Left ventricle myocardium inferior (tissue), 1 donor: ENCODE data around the gene ZGPAT. TPM values are rescaled to one million over a fixed set of nuclear protein-coding genes. Genes with fewer than 3 reads are reported as not detected.
"Not testable (repeated sequence)": the region's sequence is repeated elsewhere in the genome, so short reads cannot be mapped to it uniquely, and the experiment has no call there.

Source experiments
- DNase-seq: peaks from one replicate; pipeline ENCODE4 v3.0.0-alpha.2; 2020
- H3K27ac ChIP-seq: fragments of 200-600 bp; replicated peaks from 2 replicates; pipeline ENCODE4 v1.8.0; 2021
- H3K27me3 ChIP-seq: fragments of 200-600 bp; 2 replicates; pipeline ENCODE4 v1.8.0; 2021; ENCODE audit warnings: low read depth
- H3K36me3 ChIP-seq: fragments of 200-600 bp; 2 replicates; pipeline ENCODE4 v1.8.0; 2021
- H3K4me1 ChIP-seq: fragments of 200-600 bp; 2 replicates; pipeline ENCODE4 v1.8.0; 2021
- H3K4me3 ChIP-seq: fragments of 200-600 bp; 2 replicates; pipeline ENCODE4 v1.8.0; 2021; ENCODE audit warnings: mild to moderate bottlenecking, moderate library complexity
- H3K9me3 ChIP-seq: fragments of 200-600 bp; replicated peaks from 2 replicates; pipeline ENCODE4 v1.8.0; 2021
- intact Hi-C: fragments of 100-400 bp; cut with micrococcal nuclease; formaldehyde crosslinking; loops from one replicate; pipeline ENCODE4 v1.11.0; 2022
- total RNA-seq: library from RNA; stranded (reverse); fragmentation: NEBNext Ultra II Directional; extraction: Animal tissue kit (Norgen Biotek cat#: 25700); gene quantifications from one replicate; pipeline ENCODE4 v1.2.1, GENCODE V29; 2021
- TF ChIP-seq, protein P1 (sequence below): fragments of 200-600 bp; IDR thresholded peaks from 2 replicates; pipeline ENCODE4 v1.8.0; 2021; ENCODE audit warnings: antibody characterized with exemption, mild to moderate bottlenecking, borderline replicate concordance
- donor health status: DM: no; HTN: yes; CAD: no; lungs with severe emphysema.

ZGPAT gene
- total RNA-seq, 1 donor from 2014 or later = 15.8 TPM

DNA sequence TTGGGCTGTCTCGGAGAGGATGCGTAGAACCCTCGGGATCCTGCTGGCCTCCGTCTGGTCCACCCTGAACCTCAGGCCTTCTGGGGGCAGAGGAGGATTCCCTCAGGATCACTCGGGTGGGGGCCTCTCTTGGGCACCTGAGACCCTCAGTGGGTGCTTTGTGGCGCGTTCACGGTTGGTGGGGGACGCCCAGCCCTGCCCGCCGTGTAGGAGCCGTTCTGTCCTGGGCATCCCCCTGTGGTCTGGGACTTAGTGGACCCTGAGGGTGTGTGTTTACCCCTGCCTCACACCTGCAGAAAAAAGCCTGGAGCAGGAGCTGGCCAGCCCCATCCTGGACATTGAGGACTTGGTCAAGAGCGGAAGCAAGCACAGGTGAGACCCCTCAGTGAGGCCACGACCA, 42.1 kb upstream of the ZGPAT start:
- peaks cover 72% of the 10 kb centered on the region for H3K36me3 ChIP-seq
- no peaks in the 10 kb centered on the region for H3K4me1 ChIP-seq
- DNase-seq = no peak
- TF ChIP-seq, protein P1, sequence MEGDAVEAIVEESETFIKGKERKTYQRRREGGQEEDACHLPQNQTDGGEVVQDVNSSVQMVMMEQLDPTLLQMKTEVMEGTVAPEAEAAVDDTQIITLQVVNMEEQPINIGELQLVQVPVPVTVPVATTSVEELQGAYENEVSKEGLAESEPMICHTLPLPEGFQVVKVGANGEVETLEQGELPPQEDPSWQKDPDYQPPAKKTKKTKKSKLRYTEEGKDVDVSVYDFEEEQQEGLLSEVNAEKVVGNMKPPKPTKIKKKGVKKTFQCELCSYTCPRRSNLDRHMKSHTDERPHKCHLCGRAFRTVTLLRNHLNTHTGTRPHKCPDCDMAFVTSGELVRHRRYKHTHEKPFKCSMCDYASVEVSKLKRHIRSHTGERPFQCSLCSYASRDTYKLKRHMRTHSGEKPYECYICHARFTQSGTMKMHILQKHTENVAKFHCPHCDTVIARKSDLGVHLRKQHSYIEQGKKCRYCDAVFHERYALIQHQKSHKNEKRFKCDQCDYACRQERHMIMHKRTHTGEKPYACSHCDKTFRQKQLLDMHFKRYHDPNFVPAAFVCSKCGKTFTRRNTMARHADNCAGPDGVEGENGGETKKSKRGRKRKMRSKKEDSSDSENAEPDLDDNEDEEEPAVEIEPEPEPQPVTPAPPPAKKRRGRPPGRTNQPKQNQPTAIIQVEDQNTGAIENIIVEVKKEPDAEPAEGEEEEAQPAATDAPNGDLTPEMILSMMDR = no peak
- no peaks in the 10 kb centered on the region for H3K9me3 ChIP-seq
- H3K27ac ChIP-seq = no peak overlapping the region
- intact Hi-C loops = no loop called here
- H3K4me3 ChIP-seq = no peak overlapping the region
- H3K27me3 ChIP-seq = no peaks in the 10 kb centered on the region

DNA sequence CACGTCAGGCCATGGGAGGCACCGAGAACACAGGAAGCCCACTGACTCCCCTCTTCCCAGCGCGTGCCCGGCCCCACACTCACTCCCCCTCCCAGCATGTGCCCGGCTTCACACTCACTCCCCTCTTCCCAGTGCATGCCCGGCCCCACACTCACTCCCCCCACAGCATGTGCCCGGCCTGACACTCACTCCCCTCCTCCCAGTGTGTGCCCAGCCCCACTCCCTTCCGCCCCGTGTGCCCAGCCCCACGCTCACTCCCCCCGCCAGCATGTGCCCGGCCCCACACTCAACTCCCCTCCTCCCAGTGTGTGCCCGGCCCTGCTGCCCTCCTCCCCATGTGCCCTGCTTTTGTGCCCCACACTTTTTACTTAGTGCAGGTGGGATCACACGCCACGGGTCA, 40.0 kb upstream of the ZGPAT start:
- intact Hi-C loops = no loop called here
- no peaks in the 10 kb centered on the region for H3K27me3 ChIP-seq
- H3K27ac ChIP-seq = no peak overlapping the region
- H3K36me3 ChIP-seq = peaks cover 57% of the 10 kb centered on the region
- DNase-seq = no peak
- no peaks in the 10 kb centered on the region for H3K4me1 ChIP-seq
- H3K4me3 ChIP-seq = no peak overlapping the region
- no peaks in the 10 kb centered on the region for H3K9me3 ChIP-seq
- TF ChIP-seq, protein P1 = no peak

DNA sequence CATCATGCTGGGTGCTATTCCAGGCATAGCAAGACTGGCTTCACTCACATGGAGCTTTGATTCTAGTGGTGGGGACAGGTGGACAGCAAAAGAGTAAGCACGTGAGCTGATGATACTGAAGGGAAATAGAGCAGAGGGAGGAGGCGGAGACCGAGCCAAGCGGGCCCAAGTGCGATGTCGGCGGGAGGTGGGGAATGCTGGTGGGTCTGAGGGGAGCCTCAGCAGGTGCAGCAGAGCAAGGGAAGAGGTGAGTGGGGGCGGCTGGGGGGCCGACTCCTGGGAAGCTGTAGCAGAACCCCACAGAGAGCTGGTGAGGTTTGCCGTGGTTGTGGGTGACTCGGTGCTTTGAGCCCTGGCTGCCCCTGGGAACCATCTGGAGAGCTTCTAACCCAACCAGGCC, 39.5 kb upstream of the ZGPAT start:
- Histone ChIP-seq H3K27ac (no peak overlapping the region), H3K4me3 (no peak overlapping the region), H3K4me1 (no peaks in the 10 kb centered on the region), H3K27me3 (no peaks in the 10 kb centered on the region), H3K36me3 (peaks cover 52% of the 10 kb centered on the region), H3K9me3 (no peaks in the 10 kb centered on the region)
- DNase-seq = no peak
- intact Hi-C loops = no loop called here
- TF ChIP-seq, protein P1 = no peak

DNA sequence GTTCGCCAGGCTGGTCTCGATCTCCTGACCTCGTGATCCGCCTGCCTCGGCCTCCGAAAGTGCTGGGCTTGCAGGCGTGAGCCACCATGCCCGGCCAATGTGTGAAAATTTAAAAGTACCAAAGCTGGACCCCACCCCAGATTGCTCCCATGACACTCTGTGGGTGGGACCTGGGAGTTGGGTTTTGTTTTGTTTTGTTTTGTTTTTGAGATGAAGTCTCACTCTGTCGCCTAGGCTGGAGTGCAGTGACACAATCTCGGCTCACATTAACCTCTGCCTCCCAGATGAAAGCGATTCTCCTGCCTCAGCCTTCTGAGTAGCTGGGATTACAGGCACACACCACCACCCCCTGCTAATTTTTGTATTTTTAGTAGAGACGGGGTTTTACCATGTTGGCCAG, 36.1 kb upstream of the ZGPAT start:
- H3K27me3 ChIP-seq, H3K4me1 ChIP-seq, H3K27ac ChIP-seq, intact Hi-C loops, H3K9me3 ChIP-seq, DNase-seq, H3K4me3 ChIP-seq: not testable (repeated sequence)
- H3K36me3 ChIP-seq = peaks cover 61% of the 10 kb centered on the region

DNA sequence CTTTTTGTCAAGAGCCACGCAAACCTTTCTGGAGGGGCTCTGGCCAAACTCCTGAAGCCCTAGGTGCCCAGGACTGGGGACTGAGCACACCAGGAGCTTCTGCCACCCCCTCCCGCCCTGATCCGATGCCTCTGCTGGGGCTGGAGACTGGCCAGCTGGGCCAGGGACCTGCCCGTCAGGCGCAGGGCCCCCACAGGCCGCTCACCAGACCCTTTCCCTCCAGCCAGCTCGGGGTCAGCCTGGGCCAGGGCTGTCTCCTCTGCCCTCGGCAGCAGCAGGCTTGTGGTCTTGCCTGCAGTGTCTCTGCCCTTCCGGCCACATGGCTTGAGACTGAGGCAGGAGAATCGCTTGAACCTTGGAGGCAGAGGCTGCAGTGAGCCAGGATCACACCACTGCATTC, 35.2 kb upstream of the ZGPAT start:
- peaks cover 61% of the 10 kb centered on the region for H3K36me3 ChIP-seq
- no peak for DNase-seq

DNA sequence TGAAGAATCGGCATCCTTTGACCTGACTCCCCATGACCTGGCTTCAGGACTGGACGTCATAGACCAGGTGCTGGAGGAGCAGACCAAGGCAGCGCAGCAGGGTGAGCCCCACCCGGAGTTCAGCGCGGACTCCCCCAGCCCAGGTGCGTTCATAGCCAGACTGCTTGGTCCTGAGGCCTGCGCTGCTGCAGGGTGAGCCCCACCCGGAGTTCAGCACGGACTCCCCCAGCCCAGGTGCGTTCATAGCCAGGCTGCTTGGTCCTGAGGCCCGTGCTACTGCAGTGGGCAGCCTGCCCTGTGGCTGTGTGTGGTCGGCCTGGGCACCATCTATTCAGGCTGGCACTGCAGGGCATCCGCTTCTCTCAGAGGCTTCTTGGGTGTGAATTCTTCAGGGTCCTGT, 33.9 kb upstream of the ZGPAT start:
- Histone ChIP-seq H3K4me1 (no peaks in the 10 kb centered on the region), H3K9me3 (no peaks in the 10 kb centered on the region), H3K27ac (no peak overlapping the region), H3K36me3 (peaks cover 56% of the 10 kb centered on the region), H3K4me3 (no peak overlapping the region), H3K27me3 (no peaks in the 10 kb centered on the region)
- TF ChIP-seq, protein P1 = no peak
- no peak for DNase-seq
- intact Hi-C loops = no loop called here

More for the DNA sequence above, 35.2 kb upstream of the ZGPAT start:
- intact Hi-C loops = no loop called here
- H3K4me1 ChIP-seq = no peaks in the 10 kb centered on the region
- H3K27ac ChIP-seq = no peak overlapping the region
- TF ChIP-seq, protein P1 = no peak
- H3K9me3 ChIP-seq = no peaks in the 10 kb centered on the region
- no peak overlapping the region for H3K4me3 ChIP-seq
- H3K27me3 ChIP-seq = no peaks in the 10 kb centered on the region
